ENCODE results near the gene PGRMC2.

The PGRMC2 gene

DNA sequence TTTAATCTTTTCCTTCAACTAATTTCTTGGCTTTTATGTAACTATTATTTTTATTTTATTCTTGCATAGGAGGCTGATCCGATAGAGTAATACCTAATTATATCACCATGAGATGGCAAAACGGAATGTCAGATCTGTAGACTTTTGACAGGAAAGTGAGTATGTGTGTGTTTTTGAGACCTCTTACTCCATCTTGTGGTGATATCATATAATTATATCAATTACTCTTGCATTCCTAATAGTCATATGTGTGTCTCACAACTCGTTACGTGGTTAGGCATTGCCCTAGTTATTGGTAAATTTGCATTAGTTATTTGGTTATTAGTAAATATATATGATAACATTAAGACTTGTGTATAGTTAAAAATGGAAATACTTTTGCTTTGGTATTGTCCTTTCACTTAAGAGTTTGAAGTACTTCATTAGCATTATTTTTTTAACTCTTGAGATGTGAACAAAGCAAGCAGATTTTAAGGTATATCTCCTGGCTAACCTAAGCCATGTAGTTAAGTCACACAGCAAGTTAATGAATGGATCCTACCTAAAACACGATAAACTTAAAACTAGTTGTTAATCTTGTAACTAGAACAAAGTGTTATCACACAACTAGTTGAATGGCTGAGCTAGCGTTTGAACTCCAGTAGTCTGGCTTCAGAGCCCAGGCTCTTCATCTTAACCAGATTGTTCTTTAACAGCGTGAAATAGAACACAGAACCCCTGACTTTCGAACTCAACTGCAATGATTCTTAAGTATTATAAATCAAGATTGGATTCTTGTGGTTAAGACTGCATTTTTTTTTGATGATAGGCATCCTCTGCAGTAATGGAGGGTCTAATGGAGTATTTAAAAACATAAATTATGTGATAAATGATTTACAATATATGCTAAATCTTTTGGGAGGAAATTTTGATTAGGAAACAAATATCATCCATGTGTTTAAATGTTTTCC is 67.1 kb downstream of the PGRMC2 start:
- DNase-seq (ENCODE audit: low spot score) = peak; percentile 68

Measured in kidney capillary endothelial cell (primary cell).